Endothelial cell of umbilical vein (primary cell): ENCODE data around the gene HUS1. TPM values are rescaled to one million over a fixed set of nuclear protein-coding genes. Genes with fewer than 3 reads are reported as not detected.

Experiments
- BruUV-seq: library from RNA; stranded (reverse); fragments of 400-500 nt; replicated peaks from 2 replicates; lab custom pipeline; 2021; lab: Mats Ljungman, UMichigan
- CTCF ChIA-PET: fragments of 300-600, 350-600 bp; sonication (Branson Sonifier 250); formaldehyde crosslinking; loops from one replicate; lab custom pipeline; 2021; ENCODE audit warnings: antibody characterized with exemption, inconsistent platforms; lab: Charles Lee
- POLR2A ChIA-PET: fragments of 300-600, 350-600 bp; sonication (Branson Sonifier 250); formaldehyde crosslinking; loops from one replicate; lab custom pipeline; 2021; ENCODE audit warnings: antibody characterized with exemption, inconsistent platforms; lab: Charles Lee
- DNase-seq: peaks from one replicate; pipeline ENCODE4 v3.0.0-alpha.2; 2011; ENCODE audit warnings: low read depth, low spot score
- FAIRE-seq: peaks from 2 replicates; lab custom pipeline; 2011; peaks lifted over from hg19 to GRCh38; lab: Jason Lieb, UNC
- H2AFZ ChIP-seq: 2 replicates; pipeline ENCODE4 v1.6.0; 2012; ENCODE audit warnings: low read depth, low read length, control low read depth, inconsistent platforms
- H3K27ac ChIP-seq: 2 replicates; pipeline ENCODE4 v1.5.1; 2011; ENCODE audit warnings: low read depth, mild to moderate bottlenecking, control low read depth, low read length, moderate library complexity; ENCODE audit not compliant: insufficient read depth
- H3K27me3 ChIP-seq, 2 experiments: 2 replicates each; pipeline versions ENCODE4 v1.6.0 to v1.6.1; 2011; ENCODE audit warnings: low read length in 2 of 2, mixed read lengths in 1 of 2; ENCODE audit not compliant: control insufficient read depth in 2 of 2, insufficient read depth in 2 of 2
- H3K36me3 ChIP-seq, 2 experiments: 2 replicates in 1 of 2; 3 replicates in 1 of 2; pipeline ENCODE4 v1.5.1; 2011; ENCODE audit warnings: low read length in 2 of 2, mild to moderate bottlenecking in 1 of 2, moderate library complexity in 1 of 2; ENCODE audit not compliant: control insufficient read depth in 2 of 2, insufficient read depth in 2 of 2; ENCODE audit errors: extremely low read depth in 1 of 2
- H3K4me1 ChIP-seq: 3 replicates; pipeline ENCODE4 v1.5.1; 2011; ENCODE audit warnings: mild to moderate bottlenecking, low read length; ENCODE audit not compliant: control insufficient read depth, insufficient read depth; ENCODE audit errors: extremely low read depth
- H3K4me2 ChIP-seq: 2 replicates; pipeline ENCODE4 v1.6.1; 2011; ENCODE audit warnings: low read length, control low read depth, mixed read lengths; ENCODE audit not compliant: insufficient read depth
- H3K4me3 ChIP-seq, 3 experiments: fragments of 200-600 bp in 1 of 3; sonication (generic), shearing (Covaris generic) in 1 of 3; replicated peaks in 1 of 3; 2 replicates each; pipeline ENCODE4 v1.5.1; 2011 to 2016; ENCODE audit warnings: control low read depth in 3 of 3, low read length in 3 of 3, mild to moderate bottlenecking in 2 of 3, inconsistent platforms in 1 of 3, low read depth in 1 of 3, moderate library complexity in 1 of 3; ENCODE audit not compliant: insufficient read depth in 1 of 3
- H3K79me2 ChIP-seq: 2 replicates; pipeline ENCODE4 v1.6.0; 2012; ENCODE audit warnings: low read length, inconsistent platforms; ENCODE audit not compliant: control insufficient read depth, insufficient read depth
- H3K9ac ChIP-seq: replicated peaks from 2 replicates; pipeline ENCODE3; 2011; ENCODE audit warnings: low read length, control low read depth; ENCODE audit not compliant: insufficient read depth; ENCODE audit errors: extremely low read depth
- H3K9me1 ChIP-seq: replicated peaks from 3 replicates; pipeline ENCODE4 v1.6.0; 2011; ENCODE audit warnings: mild to moderate bottlenecking, low read length; ENCODE audit not compliant: control insufficient read depth, insufficient read depth; ENCODE audit errors: extremely low read depth
- H3K9me3 ChIP-seq: replicated peaks from 2 replicates; pipeline ENCODE4 v1.5.1; 2012; ENCODE audit warnings: low read length, inconsistent platforms; ENCODE audit not compliant: control insufficient read depth, insufficient read depth
- H4K20me1 ChIP-seq: replicated peaks from 2 replicates; pipeline ENCODE3; 2011; ENCODE audit warnings: mild to moderate bottlenecking, low read length; ENCODE audit not compliant: control insufficient read depth, insufficient read depth; ENCODE audit errors: extremely low read depth
- CTCF ChIP-seq, 2 donors: IDR thresholded peaks; 1 replicate in 1 of 2; 2 replicates in 1 of 2; pipeline ENCODE4 v1.5.1; 2011; ENCODE audit warnings: low read length in 2 of 2, mild to moderate bottlenecking in 2 of 2, moderate library complexity in 2 of 2, control low read depth in 1 of 2, inconsistent platforms in 1 of 2, low read depth in 1 of 2; ENCODE audit not compliant: insufficient read depth in 1 of 2; ENCODE audit errors: extremely low read depth in 1 of 2
- EZH2 ChIP-seq: IDR thresholded peaks from 2 replicates; pipeline ENCODE4 v1.6.1; 2012; ENCODE audit warnings: borderline replicate concordance, low read depth, mild to moderate bottlenecking, moderate library complexity, low read length, inconsistent platforms; ENCODE audit not compliant: severe bottlenecking
- FOS ChIP-seq: IDR thresholded peaks from 2 replicates; pipeline ENCODE4 v1.6.1; 2011; ENCODE audit warnings: mild to moderate bottlenecking, low read length, moderate library complexity, borderline replicate concordance; ENCODE audit not compliant: insufficient read depth
- GATA2 ChIP-seq: IDR thresholded peaks from 2 replicates; pipeline ENCODE4 v1.7.0; 2011; ENCODE audit warnings: low read depth, mild to moderate bottlenecking, moderate library complexity, mixed read lengths, low read length; ENCODE audit not compliant: insufficient read length, insufficient read depth
- JUN ChIP-seq: IDR thresholded peaks from 2 replicates; pipeline ENCODE4 v1.6.1; 2011; ENCODE audit warnings: borderline replicate concordance, low read depth; ENCODE audit not compliant: insufficient read length, insufficient read depth
- MAX ChIP-seq: IDR thresholded peaks from 2 replicates; pipeline ENCODE4 v1.6.1; 2011; ENCODE audit not compliant: insufficient read depth, insufficient read length
- MYC ChIP-seq: IDR thresholded peaks from one replicate; pipeline ENCODE4 v1.6.1; 2011; ENCODE audit warnings: mild to moderate bottlenecking, low read depth, low read length
- POLR2A ChIP-seq: IDR thresholded peaks from 2 replicates; pipeline ENCODE4 v1.6.1; 2012; ENCODE audit warnings: low read depth, mild to moderate bottlenecking, control low read depth, low read length
- POLR2AphosphoS5 ChIP-seq: IDR thresholded peaks from 2 replicates; pipeline ENCODE4 v1.6.1; 2012; ENCODE audit warnings: low read depth, mild to moderate bottlenecking, control low read depth, low read length, moderate library complexity; ENCODE audit not compliant: insufficient read depth
- dilution Hi-C: fragments of 300-500 bp; cut with MboI; formaldehyde crosslinking; loops from one replicate; pipeline ENCODE4 v1.15.0; 2019; ENCODE audit warnings: low sequenced_read_pairs; ENCODE audit not compliant: extremely low pct_ligation_motif_present
- intact Hi-C: fragments of 100-400 bp; cut with micrococcal nuclease; formaldehyde crosslinking; loops from one replicate; pipeline ENCODE4 v1.10.0; 2022
- polyA plus RNA-seq, 4 experiments: library from polyadenylated mRNA; depleted of rRNA in 3 of 4; stranded (reverse) in 3 of 4; unstranded in 1 of 4; fragments of >200 nt; gene quantifications; 2 replicates each; pipeline versions ENCODE4 v1.2.1 to v1.2.3, GENCODE V29; 2011 to 2012; ENCODE audit warnings: missing spikeins in 1 of 4
- total RNA-seq: library from RNA; stranded (reverse); gene quantifications from 2 replicates; pipeline ENCODE4 v1.2.3, GENCODE V29; 2021

The HUS1 gene
- total and polyA plus RNA-seq, 2 donors (not counting 3 experiments of a cell fraction or from before 2014, with no cell fraction given): 21.4 to 49.7 TPM

- intact Hi-C loops: no loop called here
- H3K27ac ChIP-seq: no peak overlapping the region
- ChIA-PET CTCF (no interaction called here), POLR2A (no interaction called here)
- no peaks in the 10 kb centered on the region for H4K20me1 ChIP-seq
- no peaks in the 10 kb centered on the region for H3K79me2 ChIP-seq
- TF ChIP-seq FOS (no peak), MAX (no peak), POLR2A (no peak), GATA2 (no peak), JUN (no peak), EZH2 (no peak), POLR2AphosphoS5 (no peak), MYC (no peak), CTCF (IDR thresholded peaks at IDR 0.05; ENCODE audit: extremely low read depth in 1 of 2, insufficient read depth in 1 of 2, low read depth in 1 of 2, low read length in 2 of 2) (no peak)
- BruUV-seq: no TSS peak
- no peak overlapping the region for H3K9ac ChIP-seq
- no peak overlapping the region for H3K4me3 ChIP-seq
- H3K4me1 ChIP-seq: no peaks in the 10 kb centered on the region
- H3K27me3 ChIP-seq: peaks cover 4 to 5% of the 10 kb centered on the region in 2 experiments
- no peak overlapping the region for H2AFZ ChIP-seq
- no peak overlapping the region for H3K4me2 ChIP-seq
- DNase-seq (no peak), FAIRE-seq (no peak)
- H3K9me3 ChIP-seq: no peaks in the 10 kb centered on the region
- H3K36me3 ChIP-seq: no peaks in the 10 kb centered on the region
- dilution Hi-C loops: no loop called here
- no peaks in the 10 kb centered on the region for H3K9me1 ChIP-seq
Measured at GRCh38 chr7:48009954-48010353, 30.5 kb upstream of the HUS1 start.
